ENCODE data around the gene NOB1.
"Not testable (repeated sequence)": the region's sequence is repeated elsewhere in the genome, so short reads cannot be mapped to it uniquely, and the experiment has no call there.

Gene NOB1

GRCh38 chr16:69757375-69757774 lies 2.6 kb upstream of the NOB1 start:
- DNase-seq = not testable (repeated sequence)

DNA sequence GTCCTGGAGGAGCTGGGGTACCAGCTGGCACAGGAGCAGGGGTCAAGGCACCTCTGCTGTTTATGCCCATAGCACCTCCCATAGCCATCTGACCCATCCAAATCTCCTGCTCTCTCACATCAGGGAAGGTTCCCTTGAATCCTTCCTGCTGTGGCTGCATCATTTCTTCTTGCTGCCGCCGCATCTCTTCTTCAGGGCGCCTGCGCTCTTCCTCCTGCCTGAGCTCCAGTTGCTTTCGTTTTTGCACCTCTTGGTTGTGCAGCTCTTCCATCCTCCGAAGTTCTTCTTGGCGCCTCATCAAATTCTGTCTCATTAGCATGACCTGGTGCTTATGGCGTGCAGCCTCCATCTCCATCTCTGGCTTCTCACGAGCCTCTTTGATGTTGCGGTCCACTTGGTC lies 2.0 kb upstream of the NOB1 start:
- DNase-seq = no peak

- DNase-seq = no peak
Measured at GRCh38 chr16:69754143-69754468, 620 bp downstream of the NOB1 start.

DNA sequence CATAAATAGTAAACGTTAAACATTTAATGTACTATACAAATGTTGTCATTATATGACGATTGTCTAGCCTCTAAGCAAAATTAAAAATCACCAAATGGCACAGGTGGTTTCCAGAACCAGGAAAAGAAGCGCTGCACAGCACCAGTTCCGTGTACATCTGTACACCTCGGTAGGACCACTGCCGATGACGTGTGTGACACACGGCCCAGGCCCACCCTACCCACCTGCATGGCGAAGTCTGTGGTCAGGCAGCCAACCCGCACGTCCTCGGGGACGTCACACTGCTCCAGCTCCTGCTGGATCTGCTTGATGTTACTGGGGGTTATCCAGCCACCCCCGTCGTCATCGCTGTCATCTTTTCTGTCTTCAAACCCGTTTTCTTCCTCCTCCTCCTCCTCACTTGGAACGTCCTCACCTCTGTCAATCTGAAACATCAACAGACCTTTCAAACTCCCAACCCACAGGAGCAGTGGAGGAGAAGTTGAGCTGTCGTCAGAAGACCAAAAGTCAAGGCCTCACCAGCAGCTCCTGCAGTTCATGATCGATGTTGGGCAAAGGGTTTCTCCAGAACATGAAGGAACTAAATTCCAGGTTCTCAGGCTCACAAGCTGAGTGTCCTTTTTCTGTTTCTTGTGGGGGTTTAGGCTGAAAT lies 5.9 kb downstream of the NOB1 start:
- no peak for DNase-seq

DNA sequence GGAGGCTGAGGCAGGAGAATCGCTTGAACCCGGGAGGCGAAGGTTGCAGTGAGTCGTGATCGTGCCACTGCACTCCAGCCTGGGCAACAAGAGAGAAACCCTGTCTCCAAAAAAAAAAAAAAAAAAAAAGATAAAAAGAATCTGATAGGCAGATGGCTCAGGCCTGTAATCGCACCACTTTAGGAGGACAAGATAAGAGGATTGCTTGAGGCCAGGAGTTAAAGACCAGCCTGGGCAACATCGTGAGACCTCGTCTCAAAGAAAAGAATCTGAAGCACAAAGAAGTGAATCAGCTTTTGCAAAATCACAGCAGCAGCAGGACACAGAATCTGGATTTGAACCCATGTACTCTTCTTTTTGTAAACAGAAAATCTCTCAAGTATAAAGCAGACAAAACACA lies 7.6 kb downstream of the NOB1 start:
- DNase-seq = no peak

DNA sequence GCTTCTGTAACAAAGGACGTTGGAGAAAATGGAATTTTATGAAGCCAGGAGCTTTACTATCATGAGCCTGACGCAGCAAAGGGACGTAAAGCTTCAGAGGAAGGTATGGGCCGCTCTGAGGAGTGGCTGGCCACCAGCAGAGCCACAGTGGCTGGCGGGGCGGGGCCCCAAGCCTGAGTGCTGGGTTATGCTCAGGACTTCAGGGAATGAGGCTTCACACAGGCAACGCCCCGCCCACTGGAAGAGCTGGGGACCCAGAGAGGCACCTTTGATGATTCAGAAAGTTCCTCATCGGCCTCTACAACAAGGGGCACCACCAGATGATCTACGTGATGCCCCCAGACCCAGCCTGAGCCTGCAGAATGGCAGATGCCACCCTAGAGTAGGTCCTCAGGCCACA lies 8.8 kb downstream of the NOB1 start:
- DNase-seq = no peak

GRCh38 chr16:69745232-69745612 lies 9.5 kb downstream of the NOB1 start:
- no peak for DNase-seq

- no peak for DNase-seq
Measured at GRCh38 chr16:69744363-69745231, 10.1 kb downstream of the NOB1 start.

DNA sequence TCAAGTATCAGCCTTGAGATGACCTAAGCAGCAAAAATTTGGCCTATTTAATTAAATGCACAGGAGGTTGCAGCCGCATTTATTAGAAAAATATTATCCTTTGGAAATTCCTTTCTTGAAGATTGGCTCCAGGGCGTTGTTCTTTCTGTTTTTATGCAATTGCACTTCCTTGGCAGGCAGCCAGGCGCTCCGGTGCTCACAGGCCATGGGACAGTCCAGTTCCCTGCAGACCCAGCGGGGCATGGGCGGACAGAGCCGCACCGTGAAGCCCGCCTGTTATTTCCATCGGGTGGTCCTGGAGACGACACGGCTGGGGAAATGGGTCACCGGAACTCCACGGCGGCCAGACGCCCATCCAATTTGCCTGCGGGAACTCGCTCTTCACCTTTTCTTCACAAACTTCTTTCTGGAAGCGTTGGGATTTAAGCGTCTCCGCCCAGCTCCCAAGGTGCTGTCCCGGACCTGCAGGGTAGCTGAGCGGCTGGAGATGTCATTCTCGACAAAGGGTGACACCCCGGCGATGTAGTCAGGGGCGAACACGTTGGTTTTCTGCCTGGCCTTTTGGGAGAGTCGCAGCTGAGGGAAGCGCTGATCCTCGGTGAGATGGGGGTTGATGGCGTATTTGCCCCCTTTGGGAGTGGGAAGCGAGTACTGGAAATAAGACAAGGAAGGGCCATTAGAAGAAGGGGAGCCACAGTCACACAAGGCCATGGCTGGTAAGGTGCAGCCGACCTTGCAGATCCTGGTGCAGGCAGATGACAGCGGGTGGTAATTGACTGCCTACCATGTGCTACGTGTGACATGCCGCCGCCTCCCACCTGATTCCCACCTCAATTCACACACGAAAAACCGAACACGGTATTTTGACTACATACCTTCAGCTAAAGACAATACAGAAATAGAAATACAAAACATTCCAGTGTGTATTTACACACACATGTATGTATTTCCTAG lies 12.5 kb downstream of the NOB1 start:
- DNase-seq = no peak

- DNase-seq = no peak
Measured at GRCh38 chr16:69741519-69741918, 13.2 kb downstream of the NOB1 start.

DNA sequence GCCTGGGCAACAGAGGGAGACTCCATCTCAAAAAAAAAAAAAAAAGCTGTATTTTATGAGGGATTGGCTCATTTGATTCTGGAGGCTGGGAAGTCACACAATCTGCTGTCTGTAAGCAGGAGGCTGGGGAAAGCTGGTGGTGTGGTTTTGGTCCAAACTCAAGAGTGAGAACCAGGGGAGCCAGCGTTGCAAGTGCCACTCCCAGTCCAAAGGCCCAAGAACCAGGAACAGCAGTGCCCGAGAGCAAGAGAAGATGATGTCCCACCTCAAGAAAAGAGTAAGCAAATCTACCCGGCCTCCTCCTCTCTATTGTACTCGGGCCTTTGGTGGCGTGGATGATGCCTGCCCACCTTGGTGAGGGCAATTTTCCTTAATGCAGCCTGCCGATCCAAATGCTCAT lies 22.6 kb downstream of the NOB1 start:
- DNase-seq = no peak

DNA sequence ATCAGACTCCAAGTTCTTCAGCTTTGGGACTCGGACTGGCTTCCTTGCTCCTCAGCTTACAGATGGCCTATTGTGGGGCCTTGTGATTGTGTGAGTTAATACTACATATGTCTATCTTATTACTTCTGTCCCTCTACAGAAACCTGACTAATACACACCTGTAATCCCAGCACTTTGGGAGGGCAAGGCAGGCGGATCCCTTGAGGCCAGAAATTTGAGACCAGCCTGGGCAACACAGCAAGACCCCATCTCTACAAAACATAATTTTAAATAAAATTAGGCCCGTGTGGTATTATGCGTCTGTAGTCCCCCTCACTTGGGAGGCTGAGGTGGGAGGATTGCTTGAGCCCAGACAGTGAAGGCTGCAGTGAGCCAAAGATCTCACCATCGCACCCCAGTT lies 23.4 kb downstream of the NOB1 start:
- DNase-seq = not testable (repeated sequence)

DNA sequence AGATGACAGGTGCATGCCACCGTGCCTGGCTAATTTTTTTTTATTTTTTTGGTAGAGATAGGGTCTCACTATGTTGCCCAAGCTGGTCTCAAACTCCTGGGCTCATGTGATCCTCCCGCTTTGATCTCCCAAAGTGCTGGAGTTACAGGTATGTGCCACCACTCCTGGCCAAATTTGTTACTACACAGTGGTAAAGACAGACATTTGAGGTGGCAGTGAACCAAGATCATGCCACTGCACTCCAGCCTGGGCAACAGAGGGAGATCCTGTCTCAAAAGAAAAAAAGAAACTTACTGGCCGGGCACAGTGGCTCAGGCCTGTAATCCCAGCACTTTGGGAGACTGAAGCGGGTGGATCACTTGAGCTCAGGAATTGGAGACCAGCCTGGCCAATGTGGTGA lies 25.7 kb downstream of the NOB1 start:
- not testable (repeated sequence) for DNase-seq

- DNase-seq = peak; percentile 4
Measured at GRCh38 chr16:69727916-69728270, 26.8 kb downstream of the NOB1 start.

DNA sequence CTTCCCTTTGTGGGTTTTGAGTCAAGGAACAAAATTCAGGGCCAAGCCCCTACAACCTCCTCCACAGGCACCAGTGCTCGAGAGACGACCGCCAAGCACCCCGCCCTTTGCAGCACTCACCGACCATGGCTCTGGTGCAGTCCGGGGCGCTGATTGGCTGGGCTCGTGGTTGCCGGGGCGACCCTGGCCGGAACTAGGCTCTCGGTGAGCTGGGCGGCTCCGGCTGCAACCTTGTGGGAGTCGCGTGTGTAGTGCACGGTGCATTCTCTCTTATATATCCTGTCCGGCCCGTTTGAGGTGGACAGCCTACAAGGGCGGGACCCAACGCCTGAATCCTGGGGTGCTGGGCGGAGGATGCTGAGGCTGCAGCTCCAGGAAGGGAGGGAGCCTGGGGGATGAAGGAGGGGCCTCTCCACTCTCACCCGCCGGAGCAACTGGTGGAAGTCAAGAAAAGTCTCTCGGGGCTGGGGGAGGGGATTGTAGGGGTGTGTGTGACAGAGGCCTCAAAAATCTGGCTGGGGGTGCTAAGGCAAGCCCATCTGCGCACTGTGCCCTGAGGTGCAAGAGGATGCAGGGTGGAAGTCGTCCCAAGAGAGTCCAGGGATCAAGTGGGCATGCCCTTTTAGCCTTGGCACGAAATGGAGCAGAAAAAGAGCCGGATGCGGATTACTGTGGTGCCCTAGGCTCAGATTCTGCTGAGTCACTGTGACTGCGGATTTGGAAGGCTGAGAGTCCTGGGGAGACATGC lies 28.2 kb downstream of the NOB1 start, which contains the start of gene NQO1:
Gene NQO1, minus strand, starts transcription at position 248 of the 748 bp plus-strand sequence. Its CDS starts 121 bp downstream, at position 127.
- DNase-seq = peak; percentile 91

GRCh38 chr16:69725480-69726312 lies 29.0 kb downstream of the NOB1 start:
- DNase-seq = no peak

- DNase-seq = no peak
Measured at GRCh38 chr16:69724981-69725479, 29.7 kb downstream of the NOB1 start.

DNA sequence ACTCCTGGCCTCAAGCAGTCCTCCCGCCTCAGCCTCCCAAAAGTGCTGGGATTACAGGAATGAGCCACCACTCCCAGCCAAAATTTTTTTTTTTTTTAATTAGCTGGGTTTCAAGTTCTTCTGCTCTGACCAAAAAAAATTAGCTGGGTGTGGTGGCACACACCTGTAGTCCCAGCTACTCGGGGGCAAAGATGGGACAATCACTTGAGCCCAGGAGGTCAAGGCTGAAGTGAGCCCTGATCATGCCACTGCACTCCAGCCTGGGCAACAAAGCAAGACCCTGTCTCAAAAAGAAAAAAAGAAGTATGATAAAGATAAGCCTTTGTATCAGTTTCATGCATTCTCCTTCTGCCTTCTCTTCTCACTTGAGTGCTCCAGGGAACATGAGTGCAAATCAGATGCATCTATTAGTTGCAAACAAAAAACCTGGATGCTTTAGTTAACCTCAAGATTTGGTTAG lies 30.3 kb downstream of the NOB1 start:
- DNase-seq = no peak

DNA sequence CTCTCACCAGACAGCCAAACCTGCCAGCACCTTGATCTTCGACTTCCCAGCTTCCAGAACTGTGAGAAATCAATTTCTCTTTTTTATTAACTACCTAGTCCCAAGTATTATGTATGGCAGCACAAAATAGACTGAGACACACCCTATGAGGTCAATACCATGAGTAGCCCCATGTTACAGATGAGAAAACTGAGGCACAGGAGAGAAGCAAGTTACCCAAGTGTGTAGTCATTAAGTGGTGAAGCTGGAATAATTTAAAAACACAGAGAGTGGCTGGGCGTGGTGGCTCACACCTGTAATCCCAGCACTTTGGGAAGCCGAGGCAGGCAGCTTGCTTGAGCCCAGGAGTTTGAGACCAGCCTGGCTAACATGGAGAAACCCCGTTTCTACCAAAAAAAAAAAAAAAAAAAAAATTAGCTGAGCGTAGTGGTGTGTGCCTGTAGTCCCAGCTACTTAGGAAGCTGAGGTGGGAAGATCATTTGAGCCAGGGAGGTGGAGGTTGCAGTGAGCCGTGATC lies 33.2 kb downstream of the NOB1 start:
- DNase-seq = no peak

- no peak for DNase-seq
Measured at GRCh38 chr16:69720822-69721430, 33.8 kb downstream of the NOB1 start.
